ENCODE measurements around the gene ETV5. TPM values are rescaled to one million over a fixed set of nuclear protein-coding genes. Genes with fewer than 3 reads are reported as not detected.

Gene ETV5
- total and polyA plus RNA-seq, 2 donors (not counting 3 experiments of a cell fraction or from before 2014, with no cell fraction given), result 8.8 to 40.9 TPM

DNA sequence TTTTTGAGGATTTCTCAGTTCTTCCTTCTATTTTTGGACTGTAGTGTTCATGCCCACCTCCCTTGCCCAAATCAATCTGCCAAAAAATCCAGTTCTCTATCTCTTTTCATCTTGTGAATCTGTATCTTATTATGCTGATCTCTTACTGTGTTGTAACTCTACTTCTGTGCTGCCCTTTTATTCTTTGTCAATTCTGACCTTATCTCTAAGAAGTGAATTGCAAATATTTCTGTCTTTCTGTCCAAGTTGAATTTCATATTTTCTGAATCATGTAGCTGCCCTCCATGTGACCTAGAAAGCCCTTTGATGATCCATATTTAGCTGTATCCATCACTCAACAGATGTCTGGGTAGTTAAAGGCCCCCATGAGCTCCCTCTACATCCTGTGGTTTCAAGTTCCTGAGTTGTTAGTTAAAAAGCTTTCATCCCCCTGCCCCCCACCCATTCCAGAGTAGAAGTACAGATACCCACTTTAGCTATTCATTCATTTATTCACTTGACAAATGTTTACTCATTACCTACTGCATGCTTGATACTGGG, 33.6 kb upstream of the ETV5 start:
- DNase-seq (ENCODE audit: low read depth, low spot score) (no peak), FAIRE-seq (no peak)
- H3K4me1 ChIP-seq (ENCODE audit: control insufficient read depth, extremely low read depth, insufficient read depth, low read length), result no peaks in the 10 kb centered on the region
- no TSS peak for BruUV-seq (replicated peaks)
- no peaks in the 10 kb centered on the region for H3K79me2 ChIP-seq (ENCODE audit: control insufficient read depth, insufficient read depth, low read length)
- intact Hi-C loops (cut with micrococcal nuclease), result no loop called here
- no peak overlapping the region for H2AFZ ChIP-seq (ENCODE audit: low read depth, low read length)
- no peaks in the 10 kb centered on the region for H3K36me3 ChIP-seq (ENCODE audit: control insufficient read depth in 2 of 2, extremely low read depth in 1 of 2, insufficient read depth in 2 of 2, low read length in 2 of 2)
- no peaks in the 10 kb centered on the region for H3K27me3 ChIP-seq (ENCODE audit: control insufficient read depth in 2 of 2, insufficient read depth in 2 of 2, low read length in 2 of 2)
- no peak for TF ChIP-seq EZH2 (IDR thresholded peaks at IDR 0.05; ENCODE audit: borderline replicate concordance, low read depth, low read length, severe bottlenecking)
- no peak for TF ChIP-seq POLR2A (IDR thresholded peaks at IDR 0.05; ENCODE audit: low read depth, low read length)
- no peak for TF ChIP-seq FOS (IDR thresholded peaks at IDR 0.05; ENCODE audit: borderline replicate concordance, insufficient read depth, low read length)
- TF ChIP-seq JUN (IDR thresholded peaks at IDR 0.05; ENCODE audit: borderline replicate concordance, insufficient read depth, insufficient read length, low read depth), result no peak
- no peak for TF ChIP-seq MYC (IDR thresholded peaks at IDR 0.05; ENCODE audit: low read depth, low read length)
- no peak for TF ChIP-seq POLR2AphosphoS5 (IDR thresholded peaks at IDR 0.05; ENCODE audit: insufficient read depth, low read depth, low read length)
- TF ChIP-seq, protein P1, sequence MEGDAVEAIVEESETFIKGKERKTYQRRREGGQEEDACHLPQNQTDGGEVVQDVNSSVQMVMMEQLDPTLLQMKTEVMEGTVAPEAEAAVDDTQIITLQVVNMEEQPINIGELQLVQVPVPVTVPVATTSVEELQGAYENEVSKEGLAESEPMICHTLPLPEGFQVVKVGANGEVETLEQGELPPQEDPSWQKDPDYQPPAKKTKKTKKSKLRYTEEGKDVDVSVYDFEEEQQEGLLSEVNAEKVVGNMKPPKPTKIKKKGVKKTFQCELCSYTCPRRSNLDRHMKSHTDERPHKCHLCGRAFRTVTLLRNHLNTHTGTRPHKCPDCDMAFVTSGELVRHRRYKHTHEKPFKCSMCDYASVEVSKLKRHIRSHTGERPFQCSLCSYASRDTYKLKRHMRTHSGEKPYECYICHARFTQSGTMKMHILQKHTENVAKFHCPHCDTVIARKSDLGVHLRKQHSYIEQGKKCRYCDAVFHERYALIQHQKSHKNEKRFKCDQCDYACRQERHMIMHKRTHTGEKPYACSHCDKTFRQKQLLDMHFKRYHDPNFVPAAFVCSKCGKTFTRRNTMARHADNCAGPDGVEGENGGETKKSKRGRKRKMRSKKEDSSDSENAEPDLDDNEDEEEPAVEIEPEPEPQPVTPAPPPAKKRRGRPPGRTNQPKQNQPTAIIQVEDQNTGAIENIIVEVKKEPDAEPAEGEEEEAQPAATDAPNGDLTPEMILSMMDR (IDR thresholded peaks at IDR 0.05; ENCODE audit: extremely low read depth in 1 of 2, insufficient read depth in 1 of 2, low read depth in 1 of 2, low read length in 2 of 2), result no peak
- TF ChIP-seq, protein P2, sequence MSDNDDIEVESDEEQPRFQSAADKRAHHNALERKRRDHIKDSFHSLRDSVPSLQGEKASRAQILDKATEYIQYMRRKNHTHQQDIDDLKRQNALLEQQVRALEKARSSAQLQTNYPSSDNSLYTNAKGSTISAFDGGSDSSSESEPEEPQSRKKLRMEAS (IDR thresholded peaks at IDR 0.05; ENCODE audit: insufficient read depth, insufficient read length), result no peak
- TF ChIP-seq GATA2 (IDR thresholded peaks at IDR 0.05; ENCODE audit: insufficient read depth, insufficient read length, low read depth, low read length), result no peak
- H4K20me1 ChIP-seq (replicated peaks; ENCODE audit: control insufficient read depth, extremely low read depth, insufficient read depth, low read length), result no peaks in the 10 kb centered on the region
- dilution Hi-C loops (cut with MboI; ENCODE audit: extremely low pct_ligation_motif_present, low sequenced_read_pairs), result no loop called here
- no peak overlapping the region for H3K4me2 ChIP-seq (ENCODE audit: insufficient read depth, low read length)
- no peaks in the 10 kb centered on the region for H3K9me1 ChIP-seq (replicated peaks; ENCODE audit: control insufficient read depth, extremely low read depth, insufficient read depth, low read length)
- H3K9ac ChIP-seq (replicated peaks; ENCODE audit: extremely low read depth, insufficient read depth, low read length), result no peak overlapping the region
- H3K4me3 ChIP-seq (replicated peaks in 1 of 3; ENCODE audit: insufficient read depth in 1 of 3, low read depth in 1 of 3, low read length in 3 of 3), result no peak overlapping the region
- POLR2A ChIA-PET, result no interaction called here
- H3K9me3 ChIP-seq (replicated peaks; ENCODE audit: control insufficient read depth, insufficient read depth, low read length), result no peaks in the 10 kb centered on the region
- CTCF ChIA-PET, result interaction anchor here (1.0 to 1.1 kb wide), 3 partner anchors 28 to 398 kb away, joined by 3 to 4 read pairs (median 3); no protein-coding TSS in a partner anchor
- H3K27ac ChIP-seq (ENCODE audit: insufficient read depth, low read depth, low read length), result no peak overlapping the region
